BLaER1 (cell line): ENCODE results near the gene RAG2.

Experiments used
- H3K27ac ChIP-seq: shearing (Covaris generic); formaldehyde crosslinking; 2 replicates; pipeline ENCODE4 v1.8.1; 2022
- H3K27me3 ChIP-seq: shearing (Covaris generic); formaldehyde crosslinking; 2 replicates; pipeline ENCODE4 v1.8.1; 2022
- H3K36me3 ChIP-seq: shearing (Covaris generic); formaldehyde crosslinking; 2 replicates; pipeline ENCODE4 v1.8.1; 2022
- H3K4me1 ChIP-seq: shearing (Covaris generic); formaldehyde crosslinking; 2 replicates; pipeline ENCODE4 v1.8.1; 2022
- H3K4me2 ChIP-seq: shearing (Covaris generic); formaldehyde crosslinking; 2 replicates; pipeline ENCODE4 v1.8.1; 2022
- H3K4me3 ChIP-seq: shearing (Covaris generic); formaldehyde crosslinking; 2 replicates; pipeline ENCODE4 v1.8.1; 2022
- H3K9ac ChIP-seq: shearing (Covaris generic); formaldehyde crosslinking; 2 replicates; pipeline ENCODE4 v1.8.1; 2022
- H3K9me3 ChIP-seq: shearing (Covaris generic); formaldehyde crosslinking; 2 replicates; pipeline ENCODE4 v1.8.1; 2022
- H4K20me1 ChIP-seq: shearing (Covaris generic); formaldehyde crosslinking; 2 replicates; pipeline ENCODE4 v1.8.1; 2022
- Cebpa-rat ChIP-seq: shearing (Covaris generic); IDR thresholded peaks from 2 replicates; pipeline ENCODE4 v1.8.1; 2022

Gene RAG2

GRCh38 chr11:36602135-36602534 lies 4.1 kb upstream of the RAG2 start:
- peaks cover 86% of the 10 kb centered on the region for H3K4me1 ChIP-seq
- H3K27me3 ChIP-seq, result no peaks in the 10 kb centered on the region
- no peak for TF ChIP-seq Cebpa-rat
- peak overlapping the region; percentile 44; the same call in 1 of the 2 replicates for H3K4me3 ChIP-seq
- no peaks in the 10 kb centered on the region for H3K9me3 ChIP-seq
- H4K20me1 ChIP-seq, result no peaks in the 10 kb centered on the region
- H3K27ac ChIP-seq, result peak overlapping the region; percentile 97
- peak overlapping the region; percentile 89 for H3K4me2 ChIP-seq
- no peaks in the 10 kb centered on the region for H3K36me3 ChIP-seq
- peak overlapping the region; percentile 93 for H3K9ac ChIP-seq

- Histone ChIP-seq H3K4me2 (peak overlapping the region; percentile 89), H3K4me3 (peak overlapping the region; percentile 73), H3K9me3 (no peaks in the 10 kb centered on the region), H3K4me1 (peaks cover 76% of the 10 kb centered on the region), H3K36me3 (peaks cover 7% of the 10 kb centered on the region; the same call in 1 of the 2 replicates), H3K9ac (peak overlapping the region; percentile 93), H3K27me3 (no peaks in the 10 kb centered on the region), H4K20me1 (no peaks in the 10 kb centered on the region), H3K27ac (peak overlapping the region; percentile 97)
- TF ChIP-seq Cebpa-rat, result no peak
Observed at GRCh38 chr11:36601155-36601554, 3.1 kb upstream of the RAG2 start.

- H3K9ac ChIP-seq, result peak overlapping the region; percentile 93
- peak overlapping the region; percentile 89 for H3K4me2 ChIP-seq
- no peaks in the 10 kb centered on the region for H3K27me3 ChIP-seq
- H3K4me3 ChIP-seq, result peak overlapping the region; percentile 73
- no peaks in the 10 kb centered on the region for H4K20me1 ChIP-seq
- H3K36me3 ChIP-seq, result peaks cover 17% of the 10 kb centered on the region; the same call in 1 of the 2 replicates
- peaks cover 67% of the 10 kb centered on the region for H3K4me1 ChIP-seq
- H3K27ac ChIP-seq, result peak overlapping the region; percentile 97
- TF ChIP-seq Cebpa-rat, result no peak
- no peaks in the 10 kb centered on the region; the same call in 1 of the 2 replicates for H3K9me3 ChIP-seq
Observed at GRCh38 chr11:36600180-36600579, 2.1 kb upstream of the RAG2 start.

- H3K27me3 ChIP-seq, result no peaks in the 10 kb centered on the region
- peaks cover 16% of the 10 kb centered on the region for H4K20me1 ChIP-seq
- H3K36me3 ChIP-seq, result peaks cover 48% of the 10 kb centered on the region
- H3K27ac ChIP-seq, result peak overlapping the region; percentile 97
- TF ChIP-seq Cebpa-rat, result no peak
- peaks cover 62% of the 10 kb centered on the region for H3K4me1 ChIP-seq
- H3K4me3 ChIP-seq, result peak overlapping the region; percentile 73
- peak overlapping the region; percentile 89 for H3K4me2 ChIP-seq
- peak overlapping the region; percentile 93 for H3K9ac ChIP-seq
- peaks cover 27% of the 10 kb centered on the region for H3K9me3 ChIP-seq
Observed at GRCh38 chr11:36596880-36597279, 1.2 kb downstream of the RAG2 start.

GRCh38 chr11:36594316-36594989 lies 3.6 kb downstream of the RAG2 start, which contains the start of gene IFTAP:
Gene IFTAP (plus strand): TSS chr11:36594502. CDS start chr11:36610104, 15,602 bp downstream.
- no peak for TF ChIP-seq Cebpa-rat
- Histone ChIP-seq H3K9me3 (peaks cover 27% of the 10 kb centered on the region), H3K4me2 (peak within 1 kb of the TSS; percentile 89), H4K20me1 (peaks cover 40% of the 10 kb centered on the region), H3K36me3 (peaks cover 69% of the 10 kb centered on the region), H3K9ac (peak within 1 kb of the TSS; percentile 93), H3K4me1 (peaks cover 62% of the 10 kb centered on the region), H3K27ac (peak within 1 kb of the TSS; percentile 97), H3K4me3 (peak within 1 kb of the TSS; percentile 73), H3K27me3 (no peaks in the 10 kb centered on the region)

- no peaks in the 10 kb centered on the region for H3K27me3 ChIP-seq
- H3K36me3 ChIP-seq, result peaks cover 75% of the 10 kb centered on the region
- H4K20me1 ChIP-seq, result peaks cover 70% of the 10 kb centered on the region
- H3K9me3 ChIP-seq, result peaks cover 27% of the 10 kb centered on the region
- H3K4me1 ChIP-seq, result peaks cover 83% of the 10 kb centered on the region
- no peak for TF ChIP-seq Cebpa-rat
- peak overlapping the region; percentile 89 for H3K4me2 ChIP-seq
- peak overlapping the region; percentile 73 for H3K4me3 ChIP-seq
- peak overlapping the region; percentile 5 for H3K27ac ChIP-seq
- H3K9ac ChIP-seq, result no peak overlapping the region
Observed at GRCh38 chr11:36591433-36591832, 6.6 kb downstream of the RAG2 start.

GRCh38 chr11:36590513-36590912 lies 7.5 kb downstream of the RAG2 start:
- no peak for TF ChIP-seq Cebpa-rat
- peaks cover 90% of the 10 kb centered on the region for H3K4me1 ChIP-seq
- peak overlapping the region; percentile 89 for H3K4me2 ChIP-seq

GRCh38 chr11:36588099-36588498 lies 9.9 kb downstream of the RAG2 start:
- H3K27me3 ChIP-seq, result no peaks in the 10 kb centered on the region
- H3K27ac ChIP-seq, result peak overlapping the region; percentile 15; the same call in 1 of the 2 replicates
- H3K4me3 ChIP-seq, result no peak overlapping the region
- peaks cover 7% of the 10 kb centered on the region for H3K9me3 ChIP-seq
- H3K4me1 ChIP-seq, result peaks cover 83% of the 10 kb centered on the region
- peak overlapping the region; percentile 47 for H3K4me2 ChIP-seq
- TF ChIP-seq Cebpa-rat, result no peak
- H4K20me1 ChIP-seq, result peaks cover 98% of the 10 kb centered on the region
- peaks cover 42% of the 10 kb centered on the region for H3K36me3 ChIP-seq
- no peak overlapping the region for H3K9ac ChIP-seq

More at GRCh38 chr11:36590513-36590912, 7.5 kb downstream of the RAG2 start:
- peaks cover 66% of the 10 kb centered on the region for H3K36me3 ChIP-seq
- H3K9me3 ChIP-seq, result peaks cover 27% of the 10 kb centered on the region
- H4K20me1 ChIP-seq, result peaks cover 79% of the 10 kb centered on the region
- peak overlapping the region; percentile 73; the same call in 1 of the 2 replicates for H3K4me3 ChIP-seq
- no peak overlapping the region for H3K9ac ChIP-seq
- 0 out of 2 replicates have a peak overlapping the region, but pooled peaks have one; percentile 8 for H3K27ac ChIP-seq
- H3K27me3 ChIP-seq, result no peaks in the 10 kb centered on the region

- H3K4me1 ChIP-seq, result peaks cover 69% of the 10 kb centered on the region
- no peak overlapping the region for H3K27ac ChIP-seq
- H3K9me3 ChIP-seq, result peaks cover 14% of the 10 kb centered on the region
- H4K20me1 ChIP-seq, result peaks cover 98% of the 10 kb centered on the region
- no peak for TF ChIP-seq Cebpa-rat
- peaks cover 35% of the 10 kb centered on the region for H3K36me3 ChIP-seq
- no peak overlapping the region for H3K9ac ChIP-seq
- no peak overlapping the region for H3K4me3 ChIP-seq
- peak overlapping the region; percentile 47 for H3K4me2 ChIP-seq
- H3K27me3 ChIP-seq, result no peaks in the 10 kb centered on the region
Observed at GRCh38 chr11:36586543-36586942, 11.5 kb downstream of the RAG2 start.

- no peak for TF ChIP-seq Cebpa-rat
- no peak overlapping the region for H3K4me3 ChIP-seq
- H3K27me3 ChIP-seq, result no peaks in the 10 kb centered on the region
Observed at GRCh38 chr11:36583667-36584066, 14.4 kb downstream of the RAG2 start.

More at GRCh38 chr11:36583667-36584066, 14.4 kb downstream of the RAG2 start:
- H3K4me2 ChIP-seq, result peak overlapping the region; percentile 4; the same call in 1 of the 2 replicates
- H4K20me1 ChIP-seq, result peaks cover 96% of the 10 kb centered on the region
- H3K36me3 ChIP-seq, result peaks cover 38% of the 10 kb centered on the region
- no peak overlapping the region for H3K27ac ChIP-seq
- H3K4me1 ChIP-seq, result peaks cover 51% of the 10 kb centered on the region
- no peak overlapping the region for H3K9ac ChIP-seq
- peaks cover 31% of the 10 kb centered on the region for H3K9me3 ChIP-seq
